PC-9 (cell line): ENCODE results near the gene GPR68.

Source experiments
- CTCF ChIP-seq: fragments of 200-600 bp; sonication (generic); conservative IDR thresholded peaks from 2 replicates; pipeline ENCODE4 v1.6.1; 2017; ENCODE audit warnings: mixed run types, antibody characterized with exemption, mild to moderate bottlenecking, moderate library complexity
- EZH2 ChIP-seq: fragments of 200-600 bp; sonication (generic); IDR thresholded peaks from 2 replicates; pipeline ENCODE4 v1.8.0; 2017; ENCODE audit warnings: antibody characterized with exemption, low read depth

GRCh38 chr14:91230397-91231035, 14.0 kb downstream of the GPR68 start:
- TF ChIP-seq EZH2: no peak
- TF ChIP-seq CTCF: no peak
